H1 (cell line): ENCODE results near the gene CD300LF. TPM values are rescaled to one million over a fixed set of nuclear protein-coding genes. Genes with fewer than 3 reads are reported as not detected.

Source experiments
- KDM1A ChIP-seq: fragments of 200-600, 300-600 bp; sonication (generic); IDR thresholded peaks from 2 replicates; pipeline ENCODE4 v1.7.1; 2016; ENCODE audit warnings: mild to moderate bottlenecking, low read length, borderline replicate concordance
- RBBP5 ChIP-seq: IDR thresholded peaks from 2 replicates; pipeline ENCODE4 v1.7.1; 2012; ENCODE audit warnings: low read depth, mild to moderate bottlenecking, inconsistent platforms, low read length, moderate library complexity, borderline replicate concordance
- SUZ12 ChIP-seq: fragments of 200-600 bp; sonication (generic); IDR thresholded peaks from 2 replicates; pipeline ENCODE4 v1.6.1; 2012; ENCODE audit warnings: mild to moderate bottlenecking, inconsistent platforms, low read length, moderate library complexity, mixed read lengths
- polyA plus RNA-seq, 7 experiments: library from polyadenylated mRNA; depleted of rRNA in 3 of 7; stranded (reverse) in 5 of 7; unstranded in 2 of 7; fragments of >200 nt in 5 of 7; fragments of 200-250 nt in 2 of 7; gene quantifications; 1 replicate in 5 of 7; 2 replicates in 1 of 7; 4 replicates in 1 of 7; pipeline versions ENCODE4 v1.2.1 to v1.2.3, GENCODE V29; 2011 to 2013; ENCODE audit warnings: missing spikeins in 2 of 7, mixed read lengths in 2 of 7
- total RNA-seq: library from RNA; stranded (reverse); fragmentation: NEBNext Ultra II Directional; extraction: Animal tissue kit (Norgen Biotek cat#: 25700); gene quantifications from 2 replicates; pipeline ENCODE4 v1.2.1, GENCODE V29; 2021
- TF ChIP-seq, protein P1 (sequence below): IDR thresholded peaks from 2 replicates; pipeline ENCODE4 v1.6.1; 2012; ENCODE audit warnings: inconsistent platforms
- TF ChIP-seq, protein P2 (sequence below): IDR thresholded peaks from 2 replicates; pipeline ENCODE4 v1.6.1; 2012; ENCODE audit warnings: inconsistent platforms

Gene CD300LF
- total and polyA plus RNA-seq, 2 of the 8 experiments (the other 6 are each of a cell fraction or from before 2014, with no cell fraction given): not detected

GRCh38 chr17:74752822-74753401 is 40.2 kb upstream of the CD300LF start (continued):
- TF ChIP-seq, protein P1, sequence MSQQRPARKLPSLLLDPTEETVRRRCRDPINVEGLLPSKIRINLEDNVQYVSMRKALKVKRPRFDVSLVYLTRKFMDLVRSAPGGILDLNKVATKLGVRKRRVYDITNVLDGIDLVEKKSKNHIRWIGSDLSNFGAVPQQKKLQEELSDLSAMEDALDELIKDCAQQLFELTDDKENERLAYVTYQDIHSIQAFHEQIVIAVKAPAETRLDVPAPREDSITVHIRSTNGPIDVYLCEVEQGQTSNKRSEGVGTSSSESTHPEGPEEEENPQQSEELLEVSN: no peak
- TF ChIP-seq RBBP5 (no peak), KDM1A (no peak), SUZ12 (no peak)
- TF ChIP-seq, protein P2, sequence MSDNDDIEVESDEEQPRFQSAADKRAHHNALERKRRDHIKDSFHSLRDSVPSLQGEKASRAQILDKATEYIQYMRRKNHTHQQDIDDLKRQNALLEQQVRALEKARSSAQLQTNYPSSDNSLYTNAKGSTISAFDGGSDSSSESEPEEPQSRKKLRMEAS: no peak
